Activated CD8-positive, alpha-beta memory T cell treated with anti-CD3 and anti-CD28 coated beads for 24 hours (primary cell): ENCODE measurements around the gene P3H3.

Source experiments
- DNase-seq: peaks from one replicate; pipeline ENCODE4 v3.0.0-alpha.2; 2020

The P3H3 gene

GRCh38 chr12:6827982-6828780 lies at the start of gene P3H3:
P3H3 (plus strand) TSS chr12:6828407; CDS start chr12:6828441, 34 bp downstream.
- peak; percentile 65 for DNase-seq

- peak; percentile 96 for DNase-seq
These were observed 49.3 kb upstream of the P3H3 start for GRCh38 chr12:6778574-6779550.

DNA sequence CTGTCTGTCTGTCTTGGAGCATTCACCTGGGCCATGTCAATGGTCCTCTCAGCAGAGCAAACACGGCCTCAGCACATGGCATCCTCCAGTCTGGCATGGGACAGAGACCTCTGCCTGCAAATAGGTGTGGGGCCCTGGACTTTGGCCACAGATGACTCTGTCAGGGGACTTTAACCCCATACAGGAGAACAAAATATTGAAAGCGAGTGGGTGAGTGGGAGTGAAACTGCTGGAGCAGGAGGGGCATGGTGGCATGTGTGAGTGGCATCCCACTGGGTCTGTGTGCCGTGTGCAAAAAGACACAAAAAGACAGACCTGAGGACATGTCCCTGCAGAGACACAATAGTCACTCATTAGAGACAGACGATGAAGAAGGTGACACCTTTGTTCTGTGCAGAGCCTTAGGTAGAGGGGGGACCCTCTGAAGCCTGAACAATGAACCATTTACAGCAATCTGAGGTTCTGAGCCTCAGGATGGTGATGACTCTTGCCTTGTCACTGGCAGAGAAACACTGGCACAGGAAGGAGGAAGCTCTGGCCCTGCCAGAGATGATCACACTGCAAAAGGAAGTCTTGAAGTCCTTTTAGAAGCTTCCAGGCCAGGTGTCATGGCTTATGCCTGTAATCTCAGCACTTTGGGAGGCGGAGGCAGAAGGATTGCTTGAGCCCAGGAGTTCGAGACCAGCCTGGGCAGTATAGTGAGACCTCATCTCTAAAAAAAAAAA lies 48.3 kb upstream of the P3H3 start:
- no peak for DNase-seq

- no peak for DNase-seq
These were observed 47.6 kb upstream of the P3H3 start for GRCh38 chr12:6780573-6780972.

GRCh38 chr12:6782119-6782518 lies 46.1 kb upstream of the P3H3 start:
- no peak for DNase-seq

GRCh38 chr12:6782850-6783566 lies 45.2 kb upstream of the P3H3 start:
- no peak for DNase-seq

DNA sequence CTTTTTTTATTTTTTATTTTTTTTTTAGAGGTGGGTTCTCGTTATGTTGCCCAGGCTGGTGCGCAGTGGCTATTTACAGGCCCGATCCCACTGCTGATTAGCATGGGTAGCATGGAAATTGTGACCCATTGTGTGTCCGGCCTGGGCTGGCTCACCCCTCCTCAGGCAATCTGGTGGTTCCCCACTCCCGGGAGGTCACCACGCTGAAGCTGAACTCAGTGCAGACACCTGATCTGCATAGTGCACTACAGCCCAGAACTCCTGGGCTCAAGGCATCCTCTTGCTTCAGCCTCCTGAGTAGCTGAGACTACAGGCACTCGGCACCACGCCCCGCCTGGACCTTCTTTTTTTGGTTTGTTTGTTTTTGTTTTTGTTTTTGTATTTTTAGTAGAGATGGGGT lies 44.4 kb upstream of the P3H3 start:
- DNase-seq, result no peak

GRCh38 chr12:6784296-6784695 lies 43.9 kb upstream of the P3H3 start:
- DNase-seq, result no peak

- DNase-seq, result no peak
These were observed 43.4 kb upstream of the P3H3 start for GRCh38 chr12:6784761-6785160.

- no peak for DNase-seq
These were observed 41.7 kb upstream of the P3H3 start for GRCh38 chr12:6786416-6787094.

DNA sequence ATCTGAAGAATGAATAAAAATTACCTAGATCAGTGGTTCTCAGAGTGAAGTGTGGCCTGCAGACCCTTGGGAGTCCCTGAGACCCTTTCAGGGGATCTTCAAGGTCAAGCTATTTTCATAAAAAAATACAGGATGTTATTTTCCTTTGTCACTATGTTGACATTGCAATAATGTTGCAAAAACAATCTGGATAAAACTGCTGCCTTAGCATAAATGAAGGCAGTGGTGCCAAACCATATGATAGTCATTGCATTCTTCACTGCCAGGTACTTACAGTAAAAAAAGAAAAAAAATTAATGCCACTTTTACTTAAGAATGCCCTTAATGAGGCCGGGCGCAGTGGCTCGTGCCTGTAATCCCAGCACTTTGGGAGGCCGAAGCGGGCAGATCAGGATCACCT lies 40.9 kb upstream of the P3H3 start:
- DNase-seq, result no peak

GRCh38 chr12:6788972-6789924 lies 39.0 kb upstream of the P3H3 start, which contains the start of gene CD4:
CD4 (plus strand) TSS chr12:6789528; CDS start chr12:6800139, 10,611 bp downstream.
- DNase-seq, result no peak

DNA sequence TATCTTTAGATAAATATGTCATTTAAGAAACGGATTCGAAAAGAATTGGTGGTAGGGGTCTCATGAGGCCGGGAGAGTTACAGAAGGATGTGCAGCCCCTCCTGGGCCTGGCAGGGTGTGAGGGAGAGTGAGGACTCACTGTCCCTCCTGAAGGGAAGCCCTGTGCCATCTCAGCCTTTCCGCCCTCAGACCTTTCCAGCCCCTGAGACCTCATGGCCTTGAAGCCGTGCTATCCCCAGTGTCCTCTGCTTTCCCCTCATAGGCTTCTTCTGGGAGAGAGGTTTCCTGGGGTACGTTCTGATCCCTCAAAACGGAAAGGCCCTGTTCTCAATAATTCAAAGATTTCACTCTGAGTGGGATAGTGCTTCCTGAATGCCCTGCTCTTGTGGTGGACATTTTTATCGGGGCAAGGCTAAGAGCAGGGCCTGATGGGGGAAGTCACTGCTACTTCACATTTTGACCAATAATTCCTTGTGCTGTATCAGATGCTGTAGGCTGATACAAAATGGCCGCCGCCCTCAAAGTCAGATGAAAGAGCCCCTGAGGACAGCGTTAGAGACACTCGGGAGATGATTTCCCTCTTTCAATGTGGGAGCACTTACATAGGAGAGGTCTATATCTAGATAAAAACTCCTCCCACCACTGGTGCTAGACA lies 37.6 kb upstream of the P3H3 start:
- DNase-seq, result no peak

DNA sequence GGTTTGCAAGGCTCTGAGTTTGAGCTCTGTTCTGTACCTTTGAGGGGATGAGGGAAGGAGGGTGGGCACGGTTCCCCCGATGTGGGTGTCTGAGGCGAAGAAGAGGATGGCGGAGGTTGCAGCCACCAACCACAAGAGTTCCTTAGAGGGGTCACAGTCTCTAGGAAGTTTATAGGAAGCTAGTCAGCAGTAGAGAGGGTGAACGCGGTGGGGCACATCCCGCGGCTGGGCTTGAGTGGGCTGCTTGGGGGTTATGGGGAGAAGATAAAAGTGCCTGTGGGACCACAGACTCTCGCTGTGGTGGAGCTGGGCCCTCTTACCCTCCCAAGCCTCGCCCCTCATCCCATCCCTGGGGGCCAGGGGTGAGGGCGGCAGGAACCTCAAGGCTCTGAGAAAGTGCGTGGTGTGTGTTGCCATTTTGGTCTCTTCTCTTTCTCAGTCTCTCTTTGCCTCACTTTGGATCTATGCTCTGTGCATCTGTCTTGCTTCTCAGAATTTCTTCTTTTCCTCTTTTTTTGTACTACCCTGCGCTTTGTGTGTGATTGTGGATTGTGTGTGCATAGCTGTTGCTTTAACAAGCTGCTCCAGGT lies 36.2 kb upstream of the P3H3 start:
- DNase-seq, result no peak

DNA sequence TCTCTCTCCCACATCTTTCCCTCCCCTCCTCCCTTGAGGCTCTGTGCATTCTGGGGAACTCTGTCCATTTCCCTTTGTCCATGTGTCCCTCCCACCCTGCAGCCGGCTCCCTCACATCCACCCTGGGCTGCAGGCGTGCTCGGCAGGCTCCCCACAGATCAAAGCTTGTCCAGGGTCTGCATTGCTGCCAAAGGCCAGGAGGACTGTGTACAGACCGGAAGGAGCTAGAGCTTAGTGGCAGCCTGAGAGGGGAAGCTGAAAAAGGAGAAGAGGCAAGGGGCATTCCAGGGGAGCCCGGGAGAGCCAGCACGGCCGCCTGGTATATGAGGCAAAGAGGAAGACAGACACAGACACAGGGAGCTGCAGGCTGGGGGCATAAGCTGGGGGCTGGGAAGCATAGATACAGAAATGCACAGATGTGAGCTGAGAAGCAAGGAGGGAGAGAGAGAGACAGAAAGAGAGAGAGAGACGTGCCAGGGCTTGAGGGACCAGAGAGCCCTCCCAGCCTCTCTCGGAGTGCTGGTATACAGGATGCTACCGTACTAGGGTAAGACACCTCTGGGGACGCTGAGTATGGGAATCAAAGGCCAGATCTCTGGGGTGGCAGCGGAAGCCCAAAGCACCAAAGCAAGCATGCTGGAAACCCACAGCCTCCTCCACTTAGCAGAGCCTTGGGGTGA lies 35.5 kb upstream of the P3H3 start:
- no peak for DNase-seq

- no peak for DNase-seq
These were observed 33.1 kb upstream of the P3H3 start for GRCh38 chr12:6795088-6795487.

- no peak for DNase-seq
These were observed 31.6 kb upstream of the P3H3 start for GRCh38 chr12:6796576-6796975.

GRCh38 chr12:6799147-6799546 lies 29.1 kb upstream of the P3H3 start:
- DNase-seq, result no peak

- DNase-seq, result no peak
These were observed 21.0 kb upstream of the P3H3 start for GRCh38 chr12:6807170-6807569.
